HepG2 (cell line): ENCODE measurements around the gene IQGAP2. TPM values are rescaled to one million over a fixed set of nuclear protein-coding genes. Genes with fewer than 3 reads are reported as not detected.

Experiments used
- AKNA ChIP-seq: sonication (generic); formaldehyde crosslinking; IDR thresholded peaks from 2 replicates; pipeline ENCODE4 v1.4.0; 2020; ENCODE audit warnings: missing genetic modification reagents, borderline replicate concordance
- HIVEP1 ChIP-seq: sonication (generic); formaldehyde crosslinking; IDR thresholded peaks from 2 replicates; pipeline ENCODE4 v1.4.0; 2020; ENCODE audit warnings: mild to moderate bottlenecking, missing genetic modification reagents
- HNRNPH1 ChIP-seq: fragments of 200-400 bp; formaldehyde crosslinking; optimal IDR thresholded peaks from 2 replicates; pipeline ENCODE3; 2017; ENCODE audit warnings: mild to moderate bottlenecking, low read depth, low read length
- HNRNPL ChIP-seq: fragments of 200-400 bp; formaldehyde crosslinking; IDR thresholded peaks from 2 replicates; pipeline ENCODE4 v1.6.1; 2017; ENCODE audit warnings: mild to moderate bottlenecking, low read depth, low read length
- HOXA9 ChIP-seq: sonication (generic); formaldehyde crosslinking; IDR thresholded peaks from 2 replicates; pipeline ENCODE4 v1.8.1; 2022; ENCODE audit warnings: missing genetic modification reagents, mild to moderate bottlenecking, moderate library complexity, borderline replicate concordance
- MZF1 ChIP-seq: sonication (generic); formaldehyde crosslinking; IDR thresholded peaks from 2 replicates; pipeline ENCODE4 v1.8.1; 2023; ENCODE audit warnings: mild to moderate bottlenecking, missing genetic modification reagents, borderline replicate concordance
- PHF8 ChIP-seq: sonication (generic); formaldehyde crosslinking; IDR thresholded peaks from 2 replicates; pipeline ENCODE4 v1.5.0; 2020; ENCODE audit warnings: missing genetic modification reagents
- SOX5 ChIP-seq: IDR thresholded peaks from 2 replicates; pipeline ENCODE4 v1.6.1; 2016; ENCODE audit warnings: borderline replicate concordance
- ZBTB21 ChIP-seq: sonication (generic); formaldehyde crosslinking; IDR thresholded peaks from 2 replicates; pipeline ENCODE4 v1.4.0; 2020; ENCODE audit warnings: missing genetic modification reagents
- ZNF225 ChIP-seq: sonication (generic); formaldehyde crosslinking; IDR thresholded peaks from 2 replicates; pipeline ENCODE4 v1.4.0; 2020; ENCODE audit warnings: mild to moderate bottlenecking, missing genetic modification reagents
- ZNF329 ChIP-seq: sonication (generic); formaldehyde crosslinking; IDR thresholded peaks from 2 replicates; pipeline ENCODE4 v1.9.0; 2021; ENCODE audit warnings: low read depth, mild to moderate bottlenecking, missing genetic modification reagents
- ZNF446 ChIP-seq: sonication (generic); formaldehyde crosslinking; IDR thresholded peaks from 2 replicates; pipeline ENCODE4 v1.5.0; 2020; ENCODE audit warnings: mild to moderate bottlenecking, missing genetic modification reagents
- ZNF83 ChIP-seq: sonication (generic); formaldehyde crosslinking; IDR thresholded peaks from 2 replicates; pipeline ENCODE4 v1.4.0; 2020; ENCODE audit warnings: missing genetic modification reagents, mild to moderate bottlenecking, borderline replicate concordance
- polyA plus RNA-seq, 8 experiments: library from polyadenylated mRNA; depleted of rRNA in 3 of 8; stranded (reverse) in 7 of 8; unstranded in 1 of 8; fragments of >200 nt; fragmentation: Illumina TruSeq in 4 of 8; extraction: Trizol in 4 of 8; gene quantifications; 2 replicates each; pipeline versions ENCODE4 v1.2.1 to v1.2.3, GENCODE V29; 2011 to 2016; ENCODE audit warnings: low read depth in 4 of 8, missing spikeins in 1 of 8, mixed read lengths in 1 of 8; ENCODE audit not compliant: insufficient read depth in 1 of 8
- total RNA-seq, 5 experiments: library from RNA; depleted of rRNA; stranded (reverse); fragments of >200 nt; fragmentation: Illumina TruSeq; extraction: Trizol; gene quantifications; 2 replicates each; pipeline ENCODE4 v1.2.3, GENCODE V29; 2016; ENCODE audit warnings: low read depth in 1 of 5
- TF ChIP-seq, protein P1 (sequence below): sonication (generic); formaldehyde crosslinking; IDR thresholded peaks from 2 replicates; pipeline ENCODE4 v1.4.0; 2020; ENCODE audit warnings: missing genetic modification reagents
- TF ChIP-seq, protein P2 (sequence below): sonication (generic); formaldehyde crosslinking; IDR thresholded peaks from 2 replicates; pipeline ENCODE4 v1.5.0; 2020; ENCODE audit warnings: mild to moderate bottlenecking, missing genetic modification reagents
- TF ChIP-seq, protein P3 (sequence below): sonication (generic); formaldehyde crosslinking; IDR thresholded peaks from 2 replicates; pipeline ENCODE4 v1.4.0; 2020; ENCODE audit warnings: missing genetic modification reagents

The IQGAP2 gene
- total and polyA plus RNA-seq, 2 of the 13 experiments (the other 11 are each of a cell fraction or from before 2014, with no cell fraction given) = 35.2 to 83.3 TPM

GRCh38 chr5:76402886-76403765 is at the start of gene IQGAP2 (continued):
- TF ChIP-seq PHF8 = peak; percentile 68
- TF ChIP-seq HIVEP1 (CRISPR knock-in tag) = peak; percentile 59; the same call in 1 of the 2 replicates
- TF ChIP-seq ZNF225 = no peak; the same call in 1 of the 2 replicates
- TF ChIP-seq, protein P1, sequence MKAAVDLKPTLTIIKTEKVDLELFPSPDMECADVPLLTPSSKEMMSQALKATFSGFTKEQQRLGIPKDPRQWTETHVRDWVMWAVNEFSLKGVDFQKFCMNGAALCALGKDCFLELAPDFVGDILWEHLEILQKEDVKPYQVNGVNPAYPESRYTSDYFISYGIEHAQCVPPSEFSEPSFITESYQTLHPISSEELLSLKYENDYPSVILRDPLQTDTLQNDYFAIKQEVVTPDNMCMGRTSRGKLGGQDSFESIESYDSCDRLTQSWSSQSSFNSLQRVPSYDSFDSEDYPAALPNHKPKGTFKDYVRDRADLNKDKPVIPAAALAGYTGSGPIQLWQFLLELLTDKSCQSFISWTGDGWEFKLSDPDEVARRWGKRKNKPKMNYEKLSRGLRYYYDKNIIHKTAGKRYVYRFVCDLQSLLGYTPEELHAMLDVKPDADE (CRISPR knock-in tag) = no peak
- TF ChIP-seq, protein P2, sequence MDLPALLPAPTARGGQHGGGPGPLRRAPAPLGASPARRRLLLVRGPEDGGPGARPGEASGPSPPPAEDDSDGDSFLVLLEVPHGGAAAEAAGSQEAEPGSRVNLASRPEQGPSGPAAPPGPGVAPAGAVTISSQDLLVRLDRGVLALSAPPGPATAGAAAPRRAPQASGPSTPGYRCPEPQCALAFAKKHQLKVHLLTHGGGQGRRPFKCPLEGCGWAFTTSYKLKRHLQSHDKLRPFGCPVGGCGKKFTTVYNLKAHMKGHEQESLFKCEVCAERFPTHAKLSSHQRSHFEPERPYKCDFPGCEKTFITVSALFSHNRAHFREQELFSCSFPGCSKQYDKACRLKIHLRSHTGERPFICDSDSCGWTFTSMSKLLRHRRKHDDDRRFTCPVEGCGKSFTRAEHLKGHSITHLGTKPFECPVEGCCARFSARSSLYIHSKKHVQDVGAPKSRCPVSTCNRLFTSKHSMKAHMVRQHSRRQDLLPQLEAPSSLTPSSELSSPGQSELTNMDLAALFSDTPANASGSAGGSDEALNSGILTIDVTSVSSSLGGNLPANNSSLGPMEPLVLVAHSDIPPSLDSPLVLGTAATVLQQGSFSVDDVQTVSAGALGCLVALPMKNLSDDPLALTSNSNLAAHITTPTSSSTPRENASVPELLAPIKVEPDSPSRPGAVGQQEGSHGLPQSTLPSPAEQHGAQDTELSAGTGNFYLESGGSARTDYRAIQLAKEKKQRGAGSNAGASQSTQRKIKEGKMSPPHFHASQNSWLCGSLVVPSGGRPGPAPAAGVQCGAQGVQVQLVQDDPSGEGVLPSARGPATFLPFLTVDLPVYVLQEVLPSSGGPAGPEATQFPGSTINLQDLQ (CRISPR knock-in tag) = no peak
- TF ChIP-seq SOX5 (CRISPR knock-in tag) = peak; percentile 34; the same call in 1 of the 2 replicates
- TF ChIP-seq HNRNPH1 = no peak
- TF ChIP-seq ZBTB21 (CRISPR knock-in tag) = no peak
- TF ChIP-seq AKNA (CRISPR knock-in tag) = no peak
- TF ChIP-seq MZF1 (CRISPR knock-in tag) = no peak
- no peak; the same call in 1 of the 2 replicates for TF ChIP-seq ZNF446
- TF ChIP-seq, protein P3, sequence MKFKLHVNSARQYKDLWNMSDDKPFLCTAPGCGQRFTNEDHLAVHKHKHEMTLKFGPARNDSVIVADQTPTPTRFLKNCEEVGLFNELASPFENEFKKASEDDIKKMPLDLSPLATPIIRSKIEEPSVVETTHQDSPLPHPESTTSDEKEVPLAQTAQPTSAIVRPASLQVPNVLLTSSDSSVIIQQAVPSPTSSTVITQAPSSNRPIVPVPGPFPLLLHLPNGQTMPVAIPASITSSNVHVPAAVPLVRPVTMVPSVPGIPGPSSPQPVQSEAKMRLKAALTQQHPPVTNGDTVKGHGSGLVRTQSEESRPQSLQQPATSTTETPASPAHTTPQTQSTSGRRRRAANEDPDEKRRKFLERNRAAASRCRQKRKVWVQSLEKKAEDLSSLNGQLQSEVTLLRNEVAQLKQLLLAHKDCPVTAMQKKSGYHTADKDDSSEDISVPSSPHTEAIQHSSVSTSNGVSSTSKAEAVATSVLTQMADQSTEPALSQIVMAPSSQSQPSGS (CRISPR knock-in tag) = peak; percentile 45; the same call in 1 of the 2 replicates
- 0 out of 2 replicates have a peak, but pooled peaks have one; percentile 18 for TF ChIP-seq HNRNPL
- no peak for TF ChIP-seq ZNF83 (CRISPR knock-in tag)
- 0 out of 2 replicates have a peak, but pooled peaks have one; percentile 67 for TF ChIP-seq ZNF329 (CRISPR knock-in tag)
- TF ChIP-seq HOXA9 (CRISPR knock-in tag) = no peak
